NCI-H774 (cell line): Measurements from ENCODE around the gene MYADM.

Experiments
- DNase-seq: peaks from one replicate; lab custom pipeline; 2025; lab: John Stamatoyannopoulos, UW

MYADM gene

DNA sequence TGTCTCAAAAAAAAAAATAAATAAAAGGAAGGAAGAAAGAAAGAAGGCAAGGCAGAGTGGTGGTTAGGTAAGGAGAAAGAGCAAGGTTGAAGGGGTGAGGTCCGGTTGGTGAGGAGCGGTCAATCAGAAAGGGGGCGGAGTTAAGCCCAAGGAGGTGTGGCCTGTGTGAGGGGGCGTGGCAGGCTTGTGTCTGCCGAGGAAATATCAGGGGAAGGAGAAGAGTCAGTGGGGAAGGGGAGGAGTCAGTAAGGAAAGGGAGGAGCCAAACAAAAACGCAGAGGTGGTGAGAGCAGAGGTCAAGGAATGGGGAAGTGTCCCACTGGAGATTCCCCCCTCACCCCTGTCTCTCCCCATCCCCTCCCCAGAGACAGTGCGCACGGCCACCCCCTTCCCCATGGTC, 47.3 kb downstream of the MYADM start:
- DNase-seq: no peak

DNA sequence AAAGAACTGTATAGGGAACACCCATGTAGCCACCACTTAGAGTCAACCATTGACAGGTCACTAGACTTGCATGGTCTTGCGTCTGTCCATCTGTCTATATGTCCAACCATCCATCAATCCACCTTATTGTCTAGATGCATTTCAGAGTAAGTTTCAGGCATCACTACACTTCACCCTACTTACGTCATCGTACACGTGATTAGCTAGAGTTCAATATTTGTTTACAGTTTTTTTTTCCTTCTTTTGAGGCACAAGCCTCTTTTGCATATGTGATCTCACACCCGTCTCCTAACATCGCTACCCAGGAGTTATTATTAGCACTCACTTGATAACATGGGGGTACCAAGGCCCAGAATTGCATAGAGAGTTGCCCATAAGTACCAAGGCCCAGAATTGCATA, 48.3 kb downstream of the MYADM start:
- DNase-seq: no peak

DNA sequence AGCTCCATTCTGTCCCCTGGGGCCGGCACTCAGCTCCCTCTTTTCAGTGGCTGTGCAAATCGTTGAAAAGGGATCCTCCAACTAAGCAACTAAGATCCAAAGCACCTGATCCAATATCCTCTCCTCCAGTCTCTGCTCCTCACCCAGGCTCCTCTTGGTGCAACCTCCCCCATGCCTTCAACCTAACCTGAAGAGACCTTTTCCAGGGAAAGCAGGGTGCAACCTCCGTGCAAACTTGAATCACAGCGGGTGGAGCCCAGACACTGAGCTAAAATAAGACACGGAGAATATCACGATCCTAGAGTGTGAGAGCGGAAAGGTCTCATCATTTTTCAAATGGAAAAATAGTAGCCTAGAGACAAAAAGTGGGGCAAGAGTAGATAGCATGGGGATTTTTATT, 49.7 kb downstream of the MYADM start:
- DNase-seq: no peak
